ENCODE measurements around the gene HLF.

DNA sequence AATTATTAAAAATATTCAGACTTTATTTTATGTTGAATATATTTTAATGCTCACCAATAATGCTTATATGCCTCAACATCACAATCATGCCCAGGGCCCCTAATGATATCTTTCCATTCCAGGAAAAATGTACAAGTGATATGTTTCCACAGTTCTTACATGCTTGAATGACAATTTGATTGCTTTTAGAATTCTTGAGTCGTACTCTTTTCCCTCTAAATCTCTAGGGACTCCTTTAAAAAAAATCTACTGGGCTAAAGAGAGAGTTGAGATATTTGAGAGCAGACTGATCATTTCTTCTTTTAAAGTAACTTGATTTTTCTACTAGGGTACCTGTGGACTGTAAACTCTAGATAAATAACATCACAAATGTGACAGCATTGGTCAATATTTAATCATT, 18.2 kb upstream of the HLF start:
- TF ChIP-seq POLR2AphosphoS5 (IDR thresholded peaks at IDR 0.05; ENCODE audit: insufficient read depth in 1 of 2, low read depth in 1 of 2), result no peak
- TF ChIP-seq, protein P1, sequence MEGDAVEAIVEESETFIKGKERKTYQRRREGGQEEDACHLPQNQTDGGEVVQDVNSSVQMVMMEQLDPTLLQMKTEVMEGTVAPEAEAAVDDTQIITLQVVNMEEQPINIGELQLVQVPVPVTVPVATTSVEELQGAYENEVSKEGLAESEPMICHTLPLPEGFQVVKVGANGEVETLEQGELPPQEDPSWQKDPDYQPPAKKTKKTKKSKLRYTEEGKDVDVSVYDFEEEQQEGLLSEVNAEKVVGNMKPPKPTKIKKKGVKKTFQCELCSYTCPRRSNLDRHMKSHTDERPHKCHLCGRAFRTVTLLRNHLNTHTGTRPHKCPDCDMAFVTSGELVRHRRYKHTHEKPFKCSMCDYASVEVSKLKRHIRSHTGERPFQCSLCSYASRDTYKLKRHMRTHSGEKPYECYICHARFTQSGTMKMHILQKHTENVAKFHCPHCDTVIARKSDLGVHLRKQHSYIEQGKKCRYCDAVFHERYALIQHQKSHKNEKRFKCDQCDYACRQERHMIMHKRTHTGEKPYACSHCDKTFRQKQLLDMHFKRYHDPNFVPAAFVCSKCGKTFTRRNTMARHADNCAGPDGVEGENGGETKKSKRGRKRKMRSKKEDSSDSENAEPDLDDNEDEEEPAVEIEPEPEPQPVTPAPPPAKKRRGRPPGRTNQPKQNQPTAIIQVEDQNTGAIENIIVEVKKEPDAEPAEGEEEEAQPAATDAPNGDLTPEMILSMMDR (IDR thresholded peaks at IDR 0.05), result no peak

Data from vagina (tissue), 2 donors.